Body of pancreas (tissue), 4 donors: ENCODE measurements around the gene ACER1.

Source experiments
- CTCF ChIP-seq, 7 experiments: fragments of 450-650 bp in 4 of 7; fragments of 200-600 bp in 3 of 7; sonication (generic) in 3 of 7; IDR thresholded peaks; one replicate each; pipeline ENCODE4 v1.5.1; 2016 to 2019; ENCODE audit warnings: antibody characterized with exemption in 7 of 7
- POLR2A ChIP-seq, 3 donors: fragments of 450-650 bp; IDR thresholded peaks; one replicate each; pipeline ENCODE4 v1.6.1; 2016; ENCODE audit warnings: antibody characterized with exemption in 3 of 3, mild to moderate bottlenecking in 2 of 3

GRCh38 chr19:6378041-6378440, 44.6 kb upstream of the ACER1 start:
- TF ChIP-seq CTCF (IDR thresholded peaks at IDR 0.05) (no peak), POLR2A (IDR thresholded peaks at IDR 0.05) (no peak)
